HepG2 (cell line): ENCODE measurements around the gene CFAP46.

Source experiments
- CTCF ChIP-seq: sonication (generic); formaldehyde crosslinking; IDR thresholded peaks from 2 replicates; pipeline ENCODE4 v1.5.0; 2020; ENCODE audit warnings: mild to moderate bottlenecking, missing genetic modification reagents, moderate library complexity
- ISX ChIP-seq: sonication (generic); formaldehyde crosslinking; conservative IDR thresholded peaks from 2 replicates; pipeline ENCODE4 v1.5.0; 2020; ENCODE audit warnings: missing genetic modification reagents
- MXI1 ChIP-seq: IDR thresholded peaks from 3 replicates; pipeline ENCODE4 v1.6.1; 2012; ENCODE audit warnings: low read depth, low read length, inconsistent platforms, borderline replicate concordance
- NKX3-1 ChIP-seq: sonication (generic); formaldehyde crosslinking; IDR thresholded peaks from 2 replicates; pipeline ENCODE4 v1.5.0; 2020; ENCODE audit warnings: missing genetic modification reagents
- ZBTB2 ChIP-seq: sonication (generic); formaldehyde crosslinking; IDR thresholded peaks from 2 replicates; pipeline ENCODE4 v1.8.0; 2022; ENCODE audit warnings: low read depth, missing genetic modification reagents
- ZHX1 ChIP-seq: sonication (generic); formaldehyde crosslinking; IDR thresholded peaks from 2 replicates; pipeline ENCODE4 v1.8.1; 2022; ENCODE audit warnings: low read depth, mild to moderate bottlenecking, missing genetic modification reagents

GRCh38 chr10:132763545-132763944, 178.8 kb downstream of the CFAP46 start:
- TF ChIP-seq ZBTB2 (CRISPR knock-in tag) (no peak), CTCF (no peak), ISX (CRISPR knock-in tag) (no peak), ZHX1 (CRISPR knock-in tag) (no peak), MXI1 (no peak), NKX3-1 (CRISPR knock-in tag) (no peak)
